RWPE1 (cell line): ENCODE results near the gene KRT33B.

Source experiments
- CTCF ChIA-PET: fragments of 350-600 bp; sonication (Branson Sonifier 250); formaldehyde crosslinking; extraction: SDS; loops from one replicate; lab custom pipeline; 2021; lab: Yijun Ruan, JAX
- POLR2A ChIA-PET: fragments of 400-600 bp; formaldehyde crosslinking; extraction: SDS; loops from one replicate; lab custom pipeline; 2020; ENCODE audit warnings: antibody characterized with exemption; ENCODE audit not compliant: low non-redundant PET; lab: Yijun Ruan, JAX
- DNase-seq: peaks from one replicate; pipeline ENCODE4 v3.0.0; 2012; ENCODE audit warnings: low spot score
- H3K27ac ChIP-seq: fragments of 450-650 bp; 2 replicates; pipeline ENCODE4 v1.5.1; 2017
- CTCF ChIP-seq: fragments of 450-650 bp; conservative IDR thresholded peaks from 2 replicates; pipeline ENCODE4 v1.5.1; 2017; ENCODE audit warnings: low read depth, mild to moderate bottlenecking

Gene KRT33B

GRCh38 chr17:41394254-41394996, 24.8 kb upstream of the KRT33B start:
- ChIA-PET POLR2A (no interaction called here), CTCF (no interaction called here)
- TF ChIP-seq CTCF = no peak
- H3K27ac ChIP-seq = peak overlapping the region; percentile 71
- DNase-seq = peak; percentile 32

GRCh38 chr17:41393826-41394225, 24.2 kb upstream of the KRT33B start:
- ChIA-PET CTCF (no interaction called here), POLR2A (no interaction called here)
- TF ChIP-seq CTCF = no peak
- peak overlapping the region; percentile 50 for H3K27ac ChIP-seq
- DNase-seq = no peak

- peak overlapping the region; percentile 50; the same call in 1 of the 2 replicates for H3K27ac ChIP-seq
- no peak for DNase-seq
- CTCF ChIA-PET = no interaction called here
- POLR2A ChIA-PET = no interaction called here
- TF ChIP-seq CTCF = no peak
These were observed 23.7 kb upstream of the KRT33B start for GRCh38 chr17:41393294-41393693.

GRCh38 chr17:41392278-41392677, 22.7 kb upstream of the KRT33B start:
- no peak for DNase-seq
- H3K27ac ChIP-seq = no peak overlapping the region
- TF ChIP-seq CTCF = no peak
- CTCF ChIA-PET = no interaction called here
- POLR2A ChIA-PET = no interaction called here

GRCh38 chr17:41391535-41391934, 21.9 kb upstream of the KRT33B start:
- ChIA-PET CTCF (no interaction called here), POLR2A (no interaction called here)
- H3K27ac ChIP-seq = no peak overlapping the region
- no peak for DNase-seq
- TF ChIP-seq CTCF = no peak

GRCh38 chr17:41390411-41390938, 20.9 kb upstream of the KRT33B start:
- ChIA-PET CTCF (interaction anchor here (0.6 to 0.7 kb wide), 2 partner anchors 16 to 144 kb away, joined by 3 to 4 read pairs; no protein-coding TSS in a partner anchor), POLR2A (no interaction called here)
- H3K27ac ChIP-seq = no peak overlapping the region
- TF ChIP-seq CTCF = no peak
- no peak for DNase-seq
